ENCODE results near the gene ANO2.
A peak's percentile ranks its signal among the peaks of the same experiment; 100 is the strongest.

Gene ANO2

DNA sequence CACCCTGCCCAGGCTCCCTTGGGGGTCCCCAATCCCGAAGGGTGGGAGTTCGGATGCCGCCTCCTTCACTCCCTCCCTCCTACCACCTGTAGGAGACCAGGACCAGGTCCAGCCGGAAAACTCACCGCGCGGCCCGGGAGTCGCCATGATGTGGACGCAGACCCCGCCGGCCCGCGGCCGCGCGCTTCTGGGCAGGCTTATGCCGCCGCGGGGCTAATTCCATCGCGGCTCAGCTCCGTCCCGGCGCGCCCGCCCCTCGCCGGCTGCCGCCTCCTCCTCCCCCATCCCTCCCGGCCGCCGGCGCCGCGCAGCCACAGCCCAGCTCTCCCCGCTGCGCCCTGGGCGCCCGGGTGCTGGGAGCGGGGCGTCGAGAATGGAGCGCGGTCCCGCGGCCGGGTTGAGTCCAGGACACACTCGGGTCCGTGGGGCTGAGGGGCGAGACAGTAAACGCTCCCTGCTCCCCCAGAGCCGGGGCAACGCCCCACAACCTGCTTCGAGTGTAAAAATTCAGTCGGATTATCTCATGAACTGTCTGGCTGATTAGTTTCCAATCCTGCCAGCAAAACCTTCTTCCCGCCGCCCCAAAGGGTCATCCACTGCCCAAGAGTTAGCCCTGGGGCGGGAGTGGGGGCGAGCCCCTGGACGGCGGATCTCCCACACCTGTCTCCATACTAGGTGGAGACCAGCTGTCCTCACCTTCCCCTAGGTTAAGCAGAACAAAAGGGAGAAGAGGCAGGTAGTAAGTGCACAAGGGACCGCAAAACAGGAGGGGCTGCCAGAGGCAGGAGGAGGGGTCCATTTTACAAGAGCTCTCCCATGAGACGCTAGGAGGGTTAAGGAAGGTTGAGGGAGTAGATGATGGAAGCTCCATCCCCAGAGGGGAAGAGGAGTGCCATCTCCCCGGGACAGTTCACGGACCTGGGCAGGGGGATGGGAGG lies at the start of gene ANO2:
TSS of gene ANO2 (minus strand) at position 189 of the 938 bp plus-strand sequence. CDS start at position 147, 42 bp downstream.
- DNase-seq, result peak in 10 of 42 donors; percentile 11 to 59 (median 20)
- intact Hi-C loops (cut with DNase I), result no loop called here

DNA sequence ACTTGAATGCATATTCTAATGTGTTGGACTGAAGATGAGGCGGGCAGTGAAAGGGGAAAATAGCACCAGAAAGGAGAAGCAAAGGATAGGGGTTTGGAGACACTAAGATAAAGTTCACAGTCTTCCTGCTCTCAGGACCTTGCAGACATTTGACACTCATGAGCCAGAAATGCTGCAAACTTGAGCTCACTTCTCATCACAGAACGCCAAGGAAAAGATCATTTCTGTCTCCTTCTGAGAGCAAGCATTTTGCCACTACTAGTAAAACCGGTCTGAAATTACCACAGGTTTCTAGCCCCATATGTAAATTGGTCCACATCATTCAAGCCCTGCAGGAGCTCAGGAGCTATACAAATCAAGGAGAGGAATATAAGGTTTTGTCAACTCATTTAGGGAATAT lies 44.6 kb upstream of the ANO2 start:
- no peak for DNase-seq
- intact Hi-C loops (cut with DNase I), result loop anchor here (2.0 to 10.0 kb wide), 2 partner anchors 47 to 295 kb away; no protein-coding TSS in a partner anchor

GRCh38 chr12:5988659-5989116 lies 43.6 kb upstream of the ANO2 start:
- intact Hi-C loops (cut with DNase I), result loop anchor here (2.0 kb wide), 1 partner anchor 48 kb away; no protein-coding TSS in a partner anchor
- peak; percentile 63 to 92 (median 81) for DNase-seq

GRCh38 chr12:5988088-5988487 lies 43.0 kb upstream of the ANO2 start:
- intact Hi-C loops (cut with DNase I), result loop anchor here (2.0 kb wide), 1 partner anchor 49 kb away; no protein-coding TSS in a partner anchor
- no peak for DNase-seq

GRCh38 chr12:5987573-5987972 lies 42.5 kb upstream of the ANO2 start:
- DNase-seq, result no peak
- intact Hi-C loops (cut with DNase I), result no loop called here

GRCh38 chr12:5985471-5985870 lies 40.4 kb upstream of the ANO2 start:
- intact Hi-C loops (cut with DNase I), result no loop called here
- DNase-seq, result peak in 1 of 42 donors; percentile 36

GRCh38 chr12:5984873-5985272 lies 39.8 kb upstream of the ANO2 start:
- intact Hi-C loops (cut with DNase I), result no loop called here
- peak in 1 of 42 donors; percentile 17 for DNase-seq

DNA sequence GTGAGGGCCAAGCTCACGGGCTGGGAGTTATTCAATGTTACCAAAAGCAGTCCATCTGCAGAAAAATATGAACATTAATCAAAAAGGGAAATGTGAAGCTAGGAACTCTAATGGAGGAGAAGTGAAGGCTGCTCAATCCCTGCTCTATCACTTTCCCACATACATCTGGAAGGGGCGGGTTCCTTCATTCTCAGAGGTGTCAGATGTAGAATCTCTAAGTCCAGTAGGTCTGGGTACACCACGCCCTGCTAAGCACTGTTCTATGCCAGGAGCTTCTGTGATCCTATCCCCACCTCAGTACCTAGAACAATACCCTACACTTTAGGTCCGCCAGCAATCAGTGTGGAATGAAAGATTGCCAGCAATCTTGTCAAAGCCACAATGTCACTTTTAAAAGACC lies 37.0 kb upstream of the ANO2 start:
- peak in 1 of 42 donors; percentile 35 for DNase-seq
- intact Hi-C loops (cut with DNase I), result no loop called here

DNA sequence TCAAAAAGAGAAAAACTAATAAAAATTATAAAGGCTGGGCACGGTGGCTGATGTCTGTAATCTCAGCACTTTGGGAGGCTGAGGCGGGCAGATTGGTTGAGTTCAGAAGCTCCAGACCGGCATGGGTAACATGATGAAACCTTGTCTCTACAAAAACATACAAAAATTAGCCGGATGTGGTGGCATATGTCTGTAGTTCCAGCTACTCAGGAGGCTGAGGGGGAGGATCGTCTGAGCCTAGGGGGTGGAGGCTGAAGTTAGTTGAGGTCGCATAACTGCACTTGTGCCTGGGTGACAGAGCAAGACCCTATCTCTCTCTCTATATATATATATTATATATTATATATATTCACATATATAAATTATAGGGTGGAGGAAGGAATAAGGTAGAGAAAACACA lies 32.5 kb upstream of the ANO2 start:
- intact Hi-C loops (cut with DNase I), result no loop called here

GRCh38 chr12:5976711-5977110 lies 31.7 kb upstream of the ANO2 start:
- intact Hi-C loops (cut with DNase I), result no loop called here
- peak in 1 of 42 donors; percentile 5 for DNase-seq

More for the DNA sequence above, 32.5 kb upstream of the ANO2 start:
- DNase-seq, result peak in 1 of 42 donors; percentile 29

DNA sequence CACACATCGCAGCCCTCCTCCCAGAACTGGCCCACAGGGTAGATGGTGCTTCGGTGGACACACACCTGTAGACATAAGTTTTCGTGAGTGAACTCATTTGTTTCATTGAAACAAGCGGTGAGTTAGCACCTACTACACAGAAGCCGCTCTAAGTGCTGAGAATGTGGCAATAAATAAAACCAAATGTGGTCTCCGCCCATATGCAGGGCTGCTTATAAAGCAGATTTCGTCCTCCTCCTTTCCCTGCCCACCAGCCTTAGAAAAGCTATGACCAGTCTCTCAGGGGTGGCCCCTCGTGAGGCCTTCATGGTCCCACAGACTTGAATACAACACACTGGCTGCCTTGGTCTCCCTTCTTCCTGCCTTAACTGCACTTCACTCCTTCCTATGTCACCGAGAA lies 31.1 kb upstream of the ANO2 start:
- DNase-seq, result peak in 1 of 42 donors; percentile 14
- intact Hi-C loops (cut with DNase I), result no loop called here

- peak in 1 of 42 donors; percentile 30 for DNase-seq
Observed at GRCh38 chr12:5973461-5974115, 28.5 kb upstream of the ANO2 start.

GRCh38 chr12:5972387-5972786 lies 27.3 kb upstream of the ANO2 start:
- intact Hi-C loops (cut with DNase I), result no loop called here

More at GRCh38 chr12:5973461-5974115, 28.5 kb upstream of the ANO2 start:
- intact Hi-C loops (cut with DNase I), result no loop called here

GRCh38 chr12:5971194-5971850 lies 26.3 kb upstream of the ANO2 start:
- peak in 1 of 42 donors; percentile 25 for DNase-seq
- intact Hi-C loops (cut with DNase I), result no loop called here

More at GRCh38 chr12:5972387-5972786, 27.3 kb upstream of the ANO2 start:
- DNase-seq, result peak in 1 of 42 donors; percentile 12

DNA sequence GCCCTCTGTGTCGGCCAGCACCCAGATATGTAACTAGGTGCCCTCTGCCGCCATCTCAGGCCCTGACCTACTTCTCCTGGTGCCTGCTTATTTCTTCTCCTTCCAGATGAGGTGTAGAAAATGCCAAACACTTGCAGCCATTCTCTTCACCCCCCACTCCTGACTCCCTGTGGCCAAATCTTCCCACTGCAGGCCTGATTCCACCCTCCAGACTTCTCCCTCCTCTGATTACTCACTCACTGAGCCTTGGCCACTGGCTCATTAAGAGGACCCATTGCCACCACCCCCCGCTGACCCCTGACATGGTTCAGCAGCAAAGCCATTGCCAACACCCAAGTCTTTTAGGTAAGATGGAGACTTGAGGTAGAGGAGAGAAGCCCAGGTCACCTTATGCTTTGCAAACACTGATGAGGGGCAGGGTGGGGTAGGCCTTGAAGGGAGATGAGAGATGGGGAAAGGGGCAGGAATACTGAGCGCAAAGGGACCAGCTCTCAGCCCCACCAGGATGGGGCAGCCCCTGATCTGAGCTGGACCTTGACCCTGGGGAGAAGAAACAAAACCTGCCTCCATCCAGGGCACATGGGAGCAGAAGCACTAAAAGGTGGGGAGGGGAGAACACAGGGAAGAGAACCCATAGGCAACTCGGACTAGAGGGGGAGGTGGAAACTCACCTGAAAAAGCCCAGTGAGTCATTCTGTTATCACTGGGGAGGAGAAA lies 25.1 kb upstream of the ANO2 start:
- no peak for DNase-seq

DNA sequence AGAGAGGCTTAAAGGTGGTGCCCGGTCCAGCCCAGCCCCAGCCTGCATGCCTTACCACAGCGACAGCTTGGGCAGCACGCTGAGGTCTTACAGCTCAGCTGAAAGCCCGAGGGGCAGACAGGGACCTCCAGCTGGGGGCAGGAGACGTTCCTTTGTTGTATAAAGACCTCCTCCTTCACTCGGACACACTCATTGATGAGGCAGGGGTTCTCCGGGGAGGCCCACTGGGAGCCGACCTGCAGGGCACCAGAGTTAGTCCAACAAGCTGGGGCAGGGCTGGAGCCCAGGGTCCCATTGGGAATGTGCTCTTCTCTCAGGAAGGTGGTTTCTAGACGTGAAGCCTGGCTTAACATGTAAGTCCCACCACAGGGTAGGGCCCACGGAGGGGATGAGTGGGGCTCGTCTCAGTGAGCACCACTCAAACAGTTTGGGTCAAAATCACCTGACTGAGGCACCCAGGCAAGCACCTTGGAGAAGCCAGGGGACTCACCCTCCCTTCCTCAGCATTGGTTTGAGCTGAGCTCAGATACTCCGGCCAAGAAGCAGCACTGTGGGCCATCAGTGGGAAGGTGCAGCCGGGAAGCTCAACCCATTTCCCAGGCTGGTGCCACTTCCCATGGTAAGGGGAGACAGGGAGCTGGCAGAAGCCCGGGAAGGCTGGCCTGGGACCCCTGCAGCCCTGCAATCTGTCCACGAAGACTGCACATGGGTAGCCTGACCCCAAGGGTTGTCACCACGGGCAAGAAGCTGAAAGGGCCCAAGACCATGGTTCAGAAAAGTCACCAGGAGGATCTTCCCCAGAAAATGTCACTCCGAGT lies 24.3 kb upstream of the ANO2 start:
- peak in 1 of 42 donors; percentile 26 for DNase-seq
- intact Hi-C loops (cut with DNase I), result no loop called here

More for the DNA sequence above, 25.1 kb upstream of the ANO2 start:
- intact Hi-C loops (cut with DNase I), result no loop called here

DNA sequence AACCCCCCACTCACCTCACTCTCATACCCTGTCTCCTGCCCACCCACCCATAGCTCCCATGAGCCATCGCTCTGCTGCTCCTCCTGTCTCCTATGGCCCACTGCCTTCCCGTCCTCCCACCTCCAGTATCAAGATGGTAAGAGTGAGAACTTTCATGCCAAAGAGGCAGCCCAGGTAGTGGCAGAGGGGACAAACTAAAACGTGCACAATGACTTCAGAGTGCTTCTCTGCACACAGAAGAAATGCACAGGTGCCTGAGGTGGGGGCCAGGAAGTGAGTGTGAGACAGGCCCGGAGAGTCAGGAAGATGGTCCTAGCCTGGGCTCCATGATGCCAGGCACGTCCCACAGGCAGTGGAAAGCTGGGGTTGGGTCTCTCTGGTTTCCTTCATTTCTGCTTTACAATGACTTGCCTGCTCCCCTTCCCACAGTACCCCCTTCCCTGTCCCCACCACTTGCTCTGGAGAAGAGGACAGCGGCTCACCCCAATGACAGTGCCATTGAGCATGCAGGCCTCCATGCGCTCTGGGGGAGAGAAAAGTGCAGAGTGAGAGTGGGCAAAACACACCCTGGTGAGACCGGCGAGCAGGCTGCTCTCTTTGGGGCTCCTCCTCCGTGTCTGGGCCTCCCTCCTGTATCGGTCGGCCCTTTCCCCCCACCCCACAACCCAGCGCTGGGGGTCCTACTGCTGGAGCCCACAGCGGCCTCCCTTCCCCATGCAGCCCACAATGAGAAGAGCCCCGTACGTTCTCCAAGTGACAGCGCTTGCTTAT lies 22.8 kb upstream of the ANO2 start:
- peak in 1 of 42 donors; percentile 24 for DNase-seq
- intact Hi-C loops (cut with DNase I), result no loop called here
